ENCODE results near the gene IGLL5. TPM values are rescaled to one million over a fixed set of nuclear protein-coding genes. Genes with fewer than 3 reads are reported as not detected.

The IGLL5 gene
- total RNA-seq, 1 experiment from 2014 or later = not detected

- no peak for ATAC-seq
- no peaks in the 10 kb centered on the region for H3K79me2 ChIP-seq (ENCODE audit: low read length)
- intact Hi-C loops (cut with micrococcal nuclease) = no loop called here
- H3K4me3 ChIP-seq (ENCODE audit: low read length) = no peak overlapping the region
- no peak overlapping the region for H3K9ac ChIP-seq (ENCODE audit: low read length)
- no peaks in the 10 kb centered on the region for H4K20me1 ChIP-seq (ENCODE audit: low read length)
- CTCF ChIA-PET = no interaction called here
- no peaks in the 10 kb centered on the region for H3K9me2 ChIP-seq (replicated peaks; ENCODE audit: low read length)
- no peak overlapping the region for H3K4me2 ChIP-seq (ENCODE audit: low read length)
- no peak overlapping the region for H3K27ac ChIP-seq (ENCODE audit: low read length)
- POLR2A ChIA-PET (ENCODE audit: unreplicated experiment) = no interaction called here
- H3K9me3 ChIP-seq (ENCODE audit: low read length) = no peaks in the 10 kb centered on the region
- H3K4me1 ChIP-seq (ENCODE audit: insufficient read depth, low read length) = no peaks in the 10 kb centered on the region
- TF ChIP-seq EZH2phosphoT487 (IDR thresholded peaks at IDR 0.05; ENCODE audit: borderline replicate concordance, low read length) (no peak), CTCF (conservative IDR thresholded peaks at IDR 0.05; ENCODE audit: low read depth, low read length) (no peak), EZH2 (IDR thresholded peaks at IDR 0.05; ENCODE audit: low read length, unreplicated experiment) (no peak)
- DNase-seq = no peak
- no peak overlapping the region for H2AFZ ChIP-seq (ENCODE audit: low read length)
- no TSS peak for BruUV-seq (replicated peaks)
- H3F3A ChIP-seq (ENCODE audit: low read length, unreplicated experiment) = no peaks in the 10 kb centered on the region
- H3K36me3 ChIP-seq (ENCODE audit: low read depth, low read length) = no peaks in the 10 kb centered on the region
- H3K27me3 ChIP-seq (ENCODE audit: low read length) = peaks cover 12% of the 10 kb centered on the region; the same call in 1 of the 2 replicates
These were observed 30.8 kb downstream of the IGLL5 start for GRCh38 chr22:22918297-22918965.

- H3K4me2 ChIP-seq (ENCODE audit: low read length) = no peak overlapping the region
- H3K27me3 ChIP-seq (ENCODE audit: low read length) = peaks cover 10% of the 10 kb centered on the region; the same call in 1 of the 2 replicates
- no peak for ATAC-seq
- no peaks in the 10 kb centered on the region for H3K36me3 ChIP-seq (ENCODE audit: low read depth, low read length)
- no peaks in the 10 kb centered on the region for H3K4me1 ChIP-seq (ENCODE audit: insufficient read depth, low read length)
- H3K9me2 ChIP-seq (replicated peaks; ENCODE audit: low read length) = no peaks in the 10 kb centered on the region
- H2AFZ ChIP-seq (ENCODE audit: low read length) = no peak overlapping the region
- intact Hi-C loops (cut with micrococcal nuclease) = no loop called here
- H3K4me3 ChIP-seq (ENCODE audit: low read length) = no peak overlapping the region
- DNase-seq = no peak
- POLR2A ChIA-PET (ENCODE audit: unreplicated experiment) = no interaction called here
- no peaks in the 10 kb centered on the region for H3K79me2 ChIP-seq (ENCODE audit: low read length)
- no peaks in the 10 kb centered on the region for H3F3A ChIP-seq (ENCODE audit: low read length, unreplicated experiment)
- no TSS peak for BruUV-seq (replicated peaks)
- TF ChIP-seq EZH2phosphoT487 (IDR thresholded peaks at IDR 0.05; ENCODE audit: borderline replicate concordance, low read length) = no peak
- TF ChIP-seq EZH2 (IDR thresholded peaks at IDR 0.05; ENCODE audit: low read length, unreplicated experiment) = no peak
- no peak for TF ChIP-seq CTCF (conservative IDR thresholded peaks at IDR 0.05; ENCODE audit: low read depth, low read length)
- no peak overlapping the region for H3K9ac ChIP-seq (ENCODE audit: low read length)
- H3K9me3 ChIP-seq (ENCODE audit: low read length) = no peaks in the 10 kb centered on the region
- H3K27ac ChIP-seq (ENCODE audit: low read length) = no peak overlapping the region
- CTCF ChIA-PET = no interaction called here
- no peaks in the 10 kb centered on the region for H4K20me1 ChIP-seq (ENCODE audit: low read length)
These were observed 31.4 kb downstream of the IGLL5 start for GRCh38 chr22:22919041-22919440.

- TF ChIP-seq CTCF (conservative IDR thresholded peaks at IDR 0.05; ENCODE audit: low read depth, low read length) (no peak), EZH2phosphoT487 (IDR thresholded peaks at IDR 0.05; ENCODE audit: borderline replicate concordance, low read length) (no peak), EZH2 (IDR thresholded peaks at IDR 0.05; ENCODE audit: low read length, unreplicated experiment) (no peak)
- intact Hi-C loops (cut with micrococcal nuclease) = no loop called here
- CTCF ChIA-PET = no interaction called here
These were observed 32.6 kb downstream of the IGLL5 start for GRCh38 chr22:22920104-22920654.

More at GRCh38 chr22:22920104-22920654, 32.6 kb downstream of the IGLL5 start:
- Histone ChIP-seq H3K9me3 (ENCODE audit: low read length) (no peaks in the 10 kb centered on the region), H3K4me3 (ENCODE audit: low read length) (no peak overlapping the region), H4K20me1 (ENCODE audit: low read length) (no peaks in the 10 kb centered on the region), H3K36me3 (ENCODE audit: low read depth, low read length) (no peaks in the 10 kb centered on the region), H3F3A (ENCODE audit: low read length, unreplicated experiment) (no peaks in the 10 kb centered on the region), H3K27ac (ENCODE audit: low read length) (no peak overlapping the region), H3K79me2 (ENCODE audit: low read length) (no peaks in the 10 kb centered on the region), H2AFZ (ENCODE audit: low read length) (no peak overlapping the region), H3K4me1 (ENCODE audit: insufficient read depth, low read length) (no peaks in the 10 kb centered on the region), H3K9me2 (replicated peaks; ENCODE audit: low read length) (no peaks in the 10 kb centered on the region), H3K9ac (ENCODE audit: low read length) (no peak overlapping the region), H3K27me3 (ENCODE audit: low read length) (peaks cover 5% of the 10 kb centered on the region; the same call in 1 of the 2 replicates), H3K4me2 (ENCODE audit: low read length) (no peak overlapping the region)
- POLR2A ChIA-PET (ENCODE audit: unreplicated experiment) = no interaction called here
- no peak for DNase-seq
- BruUV-seq (replicated peaks) = no TSS peak
- ATAC-seq = no peak

Data from PC-3 (cell line).